GM10248 (cell line): Measurements from ENCODE around the gene OXCT1.
"Not testable (repeated sequence)": the region's sequence is repeated elsewhere in the genome, so short reads cannot be mapped to it uniquely, and the experiment has no call there.

Experiments used
- CTCF ChIA-PET: fragments of 300-600 bp; sonication (Branson Sonifier 250); formaldehyde crosslinking; extraction: SDS; loops from one replicate; lab custom pipeline; 2021; ENCODE audit warnings: antibody characterized with exemption; lab: Yijun Ruan, JAX
- POLR2A ChIA-PET: fragments of 350-650 bp; sonication (Branson Sonifier 250); formaldehyde crosslinking; extraction: SDS; loops from one replicate; lab custom pipeline; 2020; ENCODE audit warnings: antibody characterized with exemption; lab: Yijun Ruan, JAX
- DNase-seq: peaks from one replicate; pipeline ENCODE4 v3.0.0; 2012; ENCODE audit errors: extremely low spot score
- CTCF ChIP-seq: IDR thresholded peaks from 2 replicates; pipeline ENCODE4 v1.5.1; 2012; ENCODE audit warnings: mild to moderate bottlenecking, low read depth; ENCODE audit errors: extremely low read depth, missing control alignments, control extremely low read depth

Gene OXCT1

DNA sequence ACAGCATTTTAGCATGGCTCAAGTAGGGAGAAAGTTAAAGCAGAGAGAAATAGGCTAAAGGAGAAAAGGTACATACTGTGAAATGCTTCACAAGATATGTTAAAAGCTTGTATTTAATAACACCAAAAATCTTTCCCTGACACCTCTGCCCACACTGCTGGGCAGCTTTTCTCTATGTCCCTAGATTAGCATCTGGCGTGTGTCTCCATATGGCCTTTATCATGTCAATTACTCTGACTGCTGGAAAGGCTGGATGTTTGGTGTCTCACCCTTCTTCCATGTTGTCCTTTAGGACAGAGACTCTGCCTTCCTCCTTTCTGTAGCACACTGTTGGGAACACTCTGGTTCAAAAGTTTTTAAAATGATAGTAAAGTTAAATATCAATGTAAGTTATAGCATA lies 122.5 kb downstream of the OXCT1 start:
- DNase-seq, result no peak
- POLR2A ChIA-PET, result no interaction called here
- CTCF ChIA-PET, result interaction anchor here (1.5 kb wide), 1 partner anchor 13 kb away, joined by 4 read pairs; no protein-coding TSS in a partner anchor
- no peak for TF ChIP-seq CTCF

DNA sequence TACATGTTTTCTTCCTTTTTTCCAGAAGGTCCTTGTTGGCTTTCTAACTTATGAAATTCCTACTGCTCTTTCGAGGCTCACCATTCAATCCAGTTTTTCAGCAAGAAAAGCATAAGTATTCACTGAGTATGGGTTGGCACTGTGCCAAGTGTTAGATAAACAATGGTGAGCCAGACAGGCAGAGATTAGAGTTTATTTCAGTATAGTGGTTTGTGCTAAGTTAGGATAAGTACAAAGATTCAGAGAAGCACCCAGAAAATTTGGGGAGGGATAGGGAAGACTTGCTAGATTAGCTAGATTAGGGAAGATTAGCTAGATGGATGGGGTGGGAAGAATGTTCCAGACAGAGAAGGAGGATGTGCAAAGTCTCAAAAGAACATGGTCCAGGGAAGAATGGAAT lies 122.9 kb downstream of the OXCT1 start:
- ChIA-PET CTCF (interaction anchor here (1.5 kb wide), 1 partner anchor 12 kb away, joined by 4 read pairs; no protein-coding TSS in a partner anchor), POLR2A (no interaction called here)

DNA sequence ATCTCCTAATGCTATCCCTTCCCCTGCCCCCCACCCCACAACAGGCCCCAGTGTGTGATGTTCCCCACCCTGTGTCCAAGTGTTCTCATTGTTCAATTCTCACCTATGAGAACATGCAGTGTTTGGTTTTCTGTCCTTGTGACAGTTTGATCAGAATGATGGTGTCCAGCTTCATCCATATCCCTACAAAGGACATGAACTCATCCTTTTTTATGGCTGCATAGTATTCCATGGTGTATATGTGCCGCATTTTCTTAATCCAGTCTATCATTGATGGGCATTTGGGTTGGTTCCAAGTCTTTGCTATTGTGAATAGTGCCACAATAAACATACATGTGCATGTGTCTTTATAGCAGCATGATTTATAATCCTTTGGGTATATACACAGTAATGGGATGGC lies 127.6 kb downstream of the OXCT1 start:
- CTCF ChIA-PET, DNase-seq, POLR2A ChIA-PET: not testable (repeated sequence)

More for the DNA sequence above, 122.9 kb downstream of the OXCT1 start:
- no peak for DNase-seq
- no peak for TF ChIP-seq CTCF

GRCh38 chr5:41738710-41739354 lies 131.4 kb downstream of the OXCT1 start:
- no peak for TF ChIP-seq CTCF
- DNase-seq, result no peak
- CTCF ChIA-PET, result interaction anchor here (0.7 to 1.9 kb wide), 10 partner anchors 10 to 118 kb away, joined by 3 to 4 read pairs (median 4); no protein-coding TSS in a partner anchor
- POLR2A ChIA-PET, result no interaction called here

DNA sequence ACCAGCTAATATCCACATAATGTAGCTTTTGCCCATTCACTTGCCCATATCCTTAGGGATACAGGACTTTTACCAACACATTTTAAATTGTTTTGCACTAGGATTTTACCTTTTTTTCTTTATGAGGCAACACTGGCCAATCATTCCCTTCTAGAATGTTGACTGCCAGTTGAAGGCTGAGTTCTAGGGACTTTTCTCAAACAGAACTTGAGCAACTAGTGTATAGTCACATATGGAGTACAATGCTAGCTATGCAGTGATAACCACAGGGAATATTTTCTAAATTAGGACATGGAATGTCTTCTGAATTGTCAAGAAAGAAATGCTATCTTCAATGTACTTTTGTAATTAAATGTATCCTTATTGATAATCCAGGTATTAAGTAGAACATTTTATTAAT lies 133.6 kb downstream of the OXCT1 start:
- no peak for DNase-seq
- TF ChIP-seq CTCF, result no peak
- POLR2A ChIA-PET, result no interaction called here
- CTCF ChIA-PET, result interaction anchor here (1.3 to 2.1 kb wide), 5 partner anchors 15 to 107 kb away, joined by 3 to 7 read pairs (median 5); no protein-coding TSS in a partner anchor

DNA sequence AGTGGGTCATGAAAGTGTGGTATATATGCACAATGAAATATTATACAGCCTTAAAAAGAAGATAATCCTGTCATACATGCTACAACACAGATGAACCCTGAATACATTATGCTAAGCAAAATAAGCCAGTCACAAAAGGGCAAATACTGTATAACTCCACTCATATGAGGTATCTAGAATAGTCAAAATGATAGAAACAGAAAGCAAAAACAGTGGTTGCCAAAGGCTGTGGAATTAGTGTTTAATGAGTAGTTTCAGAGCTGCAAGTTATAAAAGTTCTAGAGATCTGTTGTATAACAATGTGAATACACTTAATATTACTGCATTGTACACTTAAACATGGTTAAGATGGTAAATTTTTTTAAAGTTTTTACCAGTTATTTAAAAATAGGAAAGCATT lies 135.0 kb downstream of the OXCT1 start:
- ChIA-PET POLR2A (no interaction called here), CTCF (interaction anchor here (0.8 to 2.1 kb wide), 8 partner anchors 9 to 108 kb away, joined by 3 to 7 read pairs (median 4); no protein-coding TSS in a partner anchor)
- DNase-seq, result no peak
- no peak for TF ChIP-seq CTCF

DNA sequence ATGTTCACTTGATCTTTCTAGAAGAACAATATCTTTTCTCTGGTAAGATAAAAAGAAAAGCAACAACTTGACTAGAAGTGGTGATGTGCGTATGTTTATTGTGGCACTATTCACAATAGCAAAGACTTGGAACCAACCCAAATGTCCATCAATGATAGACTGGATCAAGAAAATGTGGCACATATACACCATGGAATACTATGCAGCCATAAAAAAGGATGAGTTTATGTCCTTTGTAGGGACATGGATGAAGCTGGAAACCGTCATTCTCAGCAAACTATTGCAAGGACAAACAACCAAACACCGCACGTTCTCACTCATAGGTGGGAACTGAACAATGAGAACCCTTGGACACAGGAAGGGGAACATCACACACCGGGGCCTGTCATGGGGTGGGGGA lies 140.8 kb downstream of the OXCT1 start:
- POLR2A ChIA-PET, DNase-seq: not testable (repeated sequence)
- CTCF ChIA-PET, result interaction anchor here (2.1 kb wide), 1 partner anchor 32 kb away, joined by 5 read pairs; no protein-coding TSS in a partner anchor
